Measurements from ENCODE around the gene TSGA10IP. TPM values are rescaled to one million over a fixed set of nuclear protein-coding genes. Genes with fewer than 3 reads are reported as not detected.

The TSGA10IP gene
- total RNA-seq, 3 donors from 2014 or later = 0.19 TPM; not detected in 2

- no peaks in the 10 kb centered on the region for H3K4me1 ChIP-seq (ENCODE audit: low read depth)
- H3K4me3 ChIP-seq = no peak overlapping the region
- no peaks in the 10 kb centered on the region for H3K9me3 ChIP-seq
- DNase-seq = no peak
- no peaks in the 10 kb centered on the region for H3K36me3 ChIP-seq (ENCODE audit: low read depth)
- intact Hi-C loops (cut with DNase I, micrococcal nuclease) = no loop called here
- ATAC-seq = no peak
- no peak for TF ChIP-seq CTCF (IDR thresholded peaks at IDR 0.05)
Measured at GRCh38 chr11:65932558-65932919, 12.7 kb upstream of the TSGA10IP start.

GRCh38 chr11:65934014-65934413 is 11.3 kb upstream of the TSGA10IP start:
- no peak for TF ChIP-seq CTCF (IDR thresholded peaks at IDR 0.05)
- Histone ChIP-seq H3K9me3 (no peaks in the 10 kb centered on the region), H3K36me3 (ENCODE audit: low read depth) (no peaks in the 10 kb centered on the region), H3K4me1 (ENCODE audit: low read depth) (no peaks in the 10 kb centered on the region), H3K4me3 (no peak overlapping the region)
- DNase-seq = no peak
- ATAC-seq = no peak
- intact Hi-C loops (cut with DNase I, micrococcal nuclease) = no loop called here

GRCh38 chr11:65937766-65938165 is 7.5 kb upstream of the TSGA10IP start:
- H3K36me3 ChIP-seq (ENCODE audit: low read depth) = no peaks in the 10 kb centered on the region
- H3K4me1 ChIP-seq (ENCODE audit: low read depth) = no peaks in the 10 kb centered on the region
- intact Hi-C loops (cut with DNase I, micrococcal nuclease) = no loop called here
- ATAC-seq (no peak), DNase-seq (no peak)
- TF ChIP-seq CTCF (IDR thresholded peaks at IDR 0.05) = no peak
- H3K4me3 ChIP-seq = no peak overlapping the region
- H3K9me3 ChIP-seq = no peaks in the 10 kb centered on the region

GRCh38 chr11:65941720-65942310 is 3.5 kb upstream of the TSGA10IP start:
- no peak for ATAC-seq
- H3K4me1 ChIP-seq (ENCODE audit: low read depth) = no peaks in the 10 kb centered on the region
- no peak for TF ChIP-seq CTCF (IDR thresholded peaks at IDR 0.05)
- no peaks in the 10 kb centered on the region for H3K36me3 ChIP-seq (ENCODE audit: low read depth)
- H3K4me3 ChIP-seq = no peak overlapping the region
- intact Hi-C loops (cut with DNase I, micrococcal nuclease) = no loop called here
- no peak for DNase-seq
- H3K9me3 ChIP-seq = no peaks in the 10 kb centered on the region

- DNase-seq (no peak), ATAC-seq (no peak)
- Histone ChIP-seq H3K36me3 (ENCODE audit: low read depth) (no peaks in the 10 kb centered on the region), H3K4me3 (no peak overlapping the region), H3K4me1 (ENCODE audit: low read depth) (no peaks in the 10 kb centered on the region), H3K9me3 (no peaks in the 10 kb centered on the region)
- TF ChIP-seq CTCF (IDR thresholded peaks at IDR 0.05) = no peak
- intact Hi-C loops (cut with DNase I, micrococcal nuclease) = no loop called here
Measured at GRCh38 chr11:65942531-65942930, 2.7 kb upstream of the TSGA10IP start.

- no peak overlapping the region for H3K4me3 ChIP-seq
- DNase-seq (no peak), ATAC-seq (no peak)
- intact Hi-C loops (cut with DNase I, micrococcal nuclease) = no loop called here
- H3K4me1 ChIP-seq (ENCODE audit: low read depth) = no peaks in the 10 kb centered on the region
- H3K9me3 ChIP-seq = no peaks in the 10 kb centered on the region
- no peak for TF ChIP-seq CTCF (IDR thresholded peaks at IDR 0.05)
- H3K36me3 ChIP-seq (ENCODE audit: low read depth) = no peaks in the 10 kb centered on the region
Measured at GRCh38 chr11:65944191-65944590, 1.1 kb upstream of the TSGA10IP start.

Data from mucosa of descending colon (tissue), 3 donors.